WI38 (cell line): ENCODE data around the gene DNAAF5.

Experiments
- H3K4me3 ChIP-seq: 2 replicates; pipeline ENCODE4 v1.5.1; 2011; ENCODE audit warnings: low read depth, mild to moderate bottlenecking, control low read depth, low read length
- TF ChIP-seq, protein P1 (sequence below): IDR thresholded peaks from 2 replicates; pipeline ENCODE4 v1.5.1; 2012; ENCODE audit warnings: low read depth, mild to moderate bottlenecking, control low read depth, low read length

The DNAAF5 gene

DNA sequence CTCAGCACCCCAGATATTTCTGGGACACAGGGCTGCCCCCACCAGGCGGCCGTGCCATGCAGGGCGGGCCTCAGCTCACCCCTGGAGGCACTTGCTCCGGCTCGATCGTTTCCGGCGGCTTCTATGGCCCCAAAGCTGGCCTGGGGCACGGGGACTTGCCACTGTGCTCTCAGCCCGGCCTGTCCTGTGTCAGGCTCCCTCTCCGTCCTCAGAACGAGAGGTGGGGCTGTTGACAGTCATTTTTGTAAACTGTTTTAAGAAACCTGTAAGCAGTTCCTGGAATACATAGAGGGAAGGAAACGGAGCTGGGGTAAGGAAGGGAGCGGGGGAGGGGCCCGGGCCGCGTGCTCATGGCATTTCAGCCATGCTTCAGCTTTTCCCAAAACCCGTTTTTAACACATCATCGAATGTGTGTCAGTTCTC is 31.3 kb downstream of the DNAAF5 start:
- TF ChIP-seq, protein P1, sequence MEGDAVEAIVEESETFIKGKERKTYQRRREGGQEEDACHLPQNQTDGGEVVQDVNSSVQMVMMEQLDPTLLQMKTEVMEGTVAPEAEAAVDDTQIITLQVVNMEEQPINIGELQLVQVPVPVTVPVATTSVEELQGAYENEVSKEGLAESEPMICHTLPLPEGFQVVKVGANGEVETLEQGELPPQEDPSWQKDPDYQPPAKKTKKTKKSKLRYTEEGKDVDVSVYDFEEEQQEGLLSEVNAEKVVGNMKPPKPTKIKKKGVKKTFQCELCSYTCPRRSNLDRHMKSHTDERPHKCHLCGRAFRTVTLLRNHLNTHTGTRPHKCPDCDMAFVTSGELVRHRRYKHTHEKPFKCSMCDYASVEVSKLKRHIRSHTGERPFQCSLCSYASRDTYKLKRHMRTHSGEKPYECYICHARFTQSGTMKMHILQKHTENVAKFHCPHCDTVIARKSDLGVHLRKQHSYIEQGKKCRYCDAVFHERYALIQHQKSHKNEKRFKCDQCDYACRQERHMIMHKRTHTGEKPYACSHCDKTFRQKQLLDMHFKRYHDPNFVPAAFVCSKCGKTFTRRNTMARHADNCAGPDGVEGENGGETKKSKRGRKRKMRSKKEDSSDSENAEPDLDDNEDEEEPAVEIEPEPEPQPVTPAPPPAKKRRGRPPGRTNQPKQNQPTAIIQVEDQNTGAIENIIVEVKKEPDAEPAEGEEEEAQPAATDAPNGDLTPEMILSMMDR: no peak
- no peak overlapping the region for H3K4me3 ChIP-seq

DNA sequence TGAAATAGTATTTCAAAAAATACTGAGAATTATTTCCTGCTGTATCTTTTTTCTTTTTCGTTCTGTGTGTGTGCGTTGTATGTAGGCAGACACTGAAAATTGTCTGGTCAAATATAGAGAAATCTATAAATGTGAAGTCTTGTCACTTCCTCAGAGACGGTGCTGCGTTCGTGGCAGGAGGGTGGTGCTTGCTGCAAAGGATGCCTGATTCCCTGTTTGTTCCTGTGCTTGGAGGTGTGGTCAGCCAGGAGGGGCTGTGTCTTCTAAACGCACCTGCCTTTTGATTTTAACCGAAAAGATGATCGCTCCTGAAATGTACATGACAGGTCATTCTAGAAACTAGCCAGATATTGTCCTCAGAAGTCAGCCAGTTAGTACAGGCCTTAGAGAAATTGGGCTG is 33.1 kb downstream of the DNAAF5 start:
- TF ChIP-seq, protein P1: no peak
- H3K4me3 ChIP-seq: no peak overlapping the region

DNA sequence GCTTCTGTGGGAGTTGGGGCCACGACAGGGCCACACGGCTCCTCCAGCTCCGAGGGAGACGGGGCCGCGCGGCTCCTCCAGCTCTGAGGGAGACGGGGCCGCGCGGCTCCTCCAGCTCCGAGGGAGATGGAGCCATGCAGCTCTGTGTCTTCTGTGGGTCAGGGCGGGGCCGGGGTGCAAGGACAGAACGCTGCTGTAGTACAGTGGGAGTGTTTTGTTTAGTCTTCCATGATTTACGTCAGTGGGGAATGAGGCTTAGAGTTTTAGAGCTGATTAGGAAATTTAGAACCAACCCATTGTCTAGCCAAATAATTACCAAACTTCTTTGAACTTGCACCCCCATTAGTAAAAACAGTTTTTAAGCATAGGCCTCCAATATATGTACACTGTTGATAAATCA is 33.5 kb downstream of the DNAAF5 start:
- H3K4me3 ChIP-seq: no peak overlapping the region

DNA sequence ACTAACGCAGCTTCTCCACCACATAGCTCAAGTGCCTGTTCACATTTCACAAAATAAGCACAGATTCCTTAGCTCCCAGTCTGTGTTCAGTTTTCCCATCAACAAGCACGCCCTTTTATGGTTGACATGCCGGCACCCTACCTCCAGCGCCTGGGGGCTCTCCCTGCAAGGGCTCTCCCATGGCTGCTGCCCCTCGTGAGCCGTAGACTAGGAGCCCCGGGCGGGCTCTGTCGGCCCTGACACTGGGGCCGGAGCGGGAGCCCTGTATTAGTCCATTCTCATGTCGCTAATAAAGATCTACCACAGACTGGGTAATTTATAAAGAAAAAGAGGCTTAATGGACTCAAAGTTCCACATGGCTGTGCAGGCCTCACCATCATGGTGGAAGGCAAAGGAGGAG is 34.6 kb downstream of the DNAAF5 start:
- H3K4me3 ChIP-seq: no peak overlapping the region
- TF ChIP-seq, protein P1: no peak

More for the DNA sequence above, 33.5 kb downstream of the DNAAF5 start:
- TF ChIP-seq, protein P1: no peak

DNA sequence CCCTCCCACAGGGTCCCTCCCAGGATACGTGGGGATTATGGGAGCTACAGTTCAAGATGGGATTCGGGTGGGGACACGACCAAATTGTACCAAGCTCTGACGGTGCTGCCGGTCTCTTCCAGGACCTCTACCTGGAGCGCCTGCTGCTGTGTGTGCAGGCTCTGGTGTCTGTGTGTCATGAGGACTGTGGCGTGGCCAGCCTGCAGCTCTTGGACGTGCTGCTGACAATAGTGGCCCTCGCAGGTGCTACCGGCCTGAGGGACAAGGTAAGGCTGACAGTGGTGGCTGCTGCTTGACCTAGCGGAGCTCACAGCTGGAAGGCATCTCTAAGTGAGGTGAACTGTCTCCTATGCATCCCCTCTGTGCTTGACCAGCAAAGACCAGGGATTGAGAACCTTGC is 35.1 kb downstream of the DNAAF5 start:
- H3K4me3 ChIP-seq: no peak overlapping the region
- TF ChIP-seq, protein P1: no peak

DNA sequence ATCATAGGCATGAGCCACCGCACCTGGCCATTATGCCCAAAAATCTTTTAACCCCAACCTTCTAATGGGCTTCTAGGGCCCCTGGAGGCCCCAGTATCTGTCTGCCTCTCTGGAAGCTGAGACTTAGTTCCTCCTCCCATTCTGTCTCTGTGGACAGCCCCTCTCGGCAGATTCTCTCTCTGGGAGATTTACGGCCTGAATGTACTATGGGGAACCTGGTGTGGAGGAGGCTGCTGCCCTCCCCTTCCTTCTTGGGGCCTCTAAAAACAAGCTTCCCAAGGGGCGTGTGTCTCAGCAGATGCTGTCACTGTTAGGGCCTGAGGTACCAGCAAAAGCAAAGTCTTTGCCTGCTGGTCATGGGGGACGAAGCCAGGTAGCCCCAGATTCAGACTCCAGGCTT is 36.4 kb downstream of the DNAAF5 start:
- H3K4me3 ChIP-seq: no peak overlapping the region
- TF ChIP-seq, protein P1: no peak

DNA sequence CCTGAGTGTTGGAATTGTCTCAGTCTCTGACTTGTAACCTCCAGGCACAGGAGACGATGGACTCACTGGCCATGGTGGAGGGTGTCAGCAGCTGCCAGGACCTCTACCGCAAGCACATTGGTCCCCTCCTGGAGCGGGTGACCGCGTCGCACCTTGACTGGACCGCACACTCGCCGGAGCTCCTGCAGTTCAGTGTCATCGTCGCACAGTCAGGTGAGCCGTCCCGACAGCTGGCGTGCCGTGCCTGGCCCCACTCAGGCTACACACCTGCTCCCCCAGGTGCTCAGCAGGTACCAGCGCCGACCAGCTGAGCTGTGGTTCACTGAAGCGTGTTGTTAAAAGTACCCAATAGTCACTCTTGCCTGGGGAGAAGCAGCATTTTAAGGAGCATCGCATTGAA is 37.3 kb downstream of the DNAAF5 start:
- TF ChIP-seq, protein P1: no peak
- no peak overlapping the region for H3K4me3 ChIP-seq
